K562 (cell line): ENCODE data around the gene EOGT. TPM values are rescaled to one million over a fixed set of nuclear protein-coding genes. Genes with fewer than 3 reads are reported as not detected.
A peak's percentile ranks its signal among the peaks of the same experiment; 100 is the strongest.

Source experiments
- ARID4B ChIP-seq: sonication (generic); formaldehyde crosslinking; IDR thresholded peaks from 2 replicates; pipeline ENCODE4 v1.8.0; 2022; ENCODE audit warnings: mild to moderate bottlenecking, missing genetic modification reagents
- CBX8 ChIP-seq: fragments of 200-600 bp; sonication (generic); IDR thresholded peaks from 2 replicates; pipeline ENCODE4 v1.6.1; 2012; ENCODE audit warnings: borderline replicate concordance, mixed run types, low read depth, mild to moderate bottlenecking, moderate library complexity, mixed read lengths, low read length, control low read depth, inconsistent platforms; ENCODE audit not compliant: poor library complexity, severe bottlenecking; ENCODE audit errors: extremely low read depth
- MLX ChIP-seq, 2 experiments: fragments of 450-650 bp in 1 of 2; sonication (generic) in 1 of 2; formaldehyde crosslinking; conservative IDR thresholded peaks; 2 replicates each; pipeline versions ENCODE4 v1.4.0 to v1.8.1; 2020 to 2022; ENCODE audit warnings: mild to moderate bottlenecking in 1 of 2, missing genetic modification reagents in 1 of 2
- MYC ChIP-seq, 2 experiments: fragments of 250-450 bp in 1 of 2; sonication (Bioruptor Pico) in 1 of 2; IDR thresholded peaks; 2 replicates each; pipeline versions ENCODE4 v1.5.1 to v1.6.1; 2012 to 2021; ENCODE audit warnings: low read depth in 2 of 2, borderline replicate concordance in 1 of 2, improper control_type of control experiment in 1 of 2, low read length in 1 of 2, mild to moderate bottlenecking in 1 of 2, moderate library complexity in 1 of 2
- ZBTB40 ChIP-seq, 2 experiments: fragments of 450-650 bp in 1 of 2; sonication (generic) in 1 of 2; formaldehyde crosslinking in 1 of 2; IDR thresholded peaks; 2 replicates each; pipeline versions ENCODE4 v1.7.1 to v1.9.0; 2016 to 2022; ENCODE audit warnings: inconsistent platforms in 1 of 2, mild to moderate bottlenecking in 1 of 2, missing genetic modification reagents in 1 of 2
- ZFX ChIP-seq: sonication (generic); formaldehyde crosslinking; IDR thresholded peaks from 2 replicates; pipeline ENCODE4 v1.8.0; 2022; ENCODE audit warnings: mild to moderate bottlenecking, missing genetic modification reagents, moderate library complexity
- polyA plus RNA-seq, 8 experiments: library from polyadenylated mRNA; depleted of rRNA in 4 of 8; stranded (reverse) in 5 of 8; unstranded in 3 of 8; fragments of >200 nt; fragmentation: Nextera tagmentation in 2 of 8; fragmentation: Illumina TruSeq in 1 of 8; extraction: Ambion mirVana in 2 of 8; extraction: Trizol in 1 of 8; gene quantifications; 2 replicates each; pipeline versions ENCODE4 v1.2.1 to v1.2.3, GENCODE V29; 2011 to 2014; ENCODE audit warnings: inconsistent platforms in 1 of 8, missing spikeins in 1 of 8
- total RNA-seq, 7 experiments: library from RNA; depleted of rRNA in 6 of 7; stranded (reverse); fragments of >200 nt in 6 of 7; fragmentation: Illumina TruSeq in 2 of 7; extraction: Trizol in 2 of 7; gene quantifications; 2 replicates each; pipeline versions ENCODE4 v1.2.1 to v1.2.3, GENCODE V29; 2011 to 2021; ENCODE audit warnings: low replicate concordance in 1 of 7

The EOGT gene
- total and polyA plus RNA-seq, 9 of the 15 experiments (the other 6 are each of a cell fraction or from before 2014, with no cell fraction given) = 3.6 to 17.9 (median 7.4) TPM

- TF ChIP-seq MLX (CRISPR knock-in tag; conservative IDR thresholded peaks at IDR 0.05) = no peak
- peak; percentile 59; the same call in 1 of the 2 replicates for TF ChIP-seq MYC (IDR thresholded peaks at IDR 0.05; ENCODE audit: low read depth, low read length)
- no peak for TF ChIP-seq MYC (CRISPR knock-in tag; IDR thresholded peaks at IDR 0.05; ENCODE audit: borderline replicate concordance, low read depth)
- peak; percentile 39 for TF ChIP-seq ZBTB40 (IDR thresholded peaks at IDR 0.05)
- no peak for TF ChIP-seq ZBTB40 (CRISPR knock-in tag; IDR thresholded peaks at IDR 0.05)
- TF ChIP-seq ARID4B (CRISPR knock-in tag) = 0 out of 2 replicates have a peak, but pooled peaks have one; percentile 4
- TF ChIP-seq ZFX (CRISPR knock-in tag) = peak; percentile 88
- TF ChIP-seq CBX8 = no peak
Observed at GRCh38 chr3:69013253-69014021, at the start of gene EOGT (continued).
